Placental pericyte (primary cell): Measurements from ENCODE around the gene FRZB. TPM values are rescaled to one million over a fixed set of nuclear protein-coding genes. Genes with fewer than 3 reads are reported as not detected.

ENCODE experiments used
- small RNA-seq: library from RNA; depleted of rRNA; stranded (forward); fragments of <200 nt; gene quantifications from one replicate; pipeline ENCODE3, GENCODE V24; 2012; ENCODE audit warnings: low replicate concordance
- total RNA-seq: library from RNA; depleted of rRNA; stranded (reverse); fragments of >200 nt; gene quantifications from 2 replicates; pipeline ENCODE4 v1.2.3, GENCODE V29; 2012

Gene FRZB
- 0.14 and 0.66 TPM in 2 replicates for total RNA-seq

DNA sequence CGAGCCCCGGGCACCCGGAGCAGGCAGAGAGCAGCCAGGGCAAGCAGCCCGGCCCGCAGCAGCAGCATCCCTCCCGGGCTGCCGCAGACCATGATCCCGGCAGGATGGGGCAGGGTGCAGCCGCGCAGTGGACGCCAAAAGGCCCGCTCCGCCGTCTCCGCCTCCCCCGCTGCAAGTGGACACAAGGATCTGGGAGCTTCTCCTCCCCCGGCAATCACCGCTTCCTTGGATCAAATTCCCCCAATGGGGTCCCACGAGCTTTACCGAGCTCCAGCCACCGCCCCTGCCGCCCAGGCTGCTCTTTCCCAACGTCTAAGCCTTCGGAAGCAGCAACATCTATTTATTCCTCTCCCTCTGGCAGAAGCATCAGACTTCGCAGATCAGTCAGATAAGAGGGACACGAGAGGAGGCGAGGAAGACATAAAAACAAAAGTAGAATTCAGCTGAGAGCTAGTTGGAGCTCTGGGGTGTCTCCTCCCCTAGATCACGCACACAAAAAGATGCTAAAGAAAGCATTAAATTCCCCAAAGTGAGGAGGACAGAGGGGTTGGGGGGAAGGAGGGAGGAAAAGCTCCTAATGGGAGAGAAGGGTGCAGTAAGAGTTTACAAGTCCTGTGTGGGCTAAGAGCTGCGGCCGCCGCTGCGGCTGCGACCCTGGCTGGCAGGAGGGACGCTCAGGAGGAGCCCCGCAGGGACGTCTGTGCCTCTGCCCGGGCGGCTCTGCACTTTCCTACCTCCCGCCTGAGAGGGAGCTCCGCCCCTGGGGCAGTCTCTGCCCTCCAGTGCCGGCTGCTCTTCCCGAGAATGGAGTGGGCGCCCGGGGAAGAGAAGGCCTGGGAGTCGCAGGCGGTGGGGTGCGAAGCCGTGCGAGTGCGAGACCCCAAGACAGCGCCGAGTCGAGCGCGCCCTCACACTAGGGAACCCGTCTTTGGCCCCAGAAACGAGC is at the start of gene FRZB:
FRZB (minus strand) TSS at position 177 of the 946 bp plus-strand sequence; CDS start at position 92, 85 bp downstream.

Small RNA genes lying within 50 kb of the gene (small RNA-seq; reads per million reads assigned to genes)
- not detected for gene RF00019
- gene RNU6-1122P = not detected

Other genes with a start within 250 kb of the FRZB start
- 134 and 227 TPM in 2 replicates for gene DNAJC10, start 150.4 kb downstream of the FRZB start, total RNA-seq
- gene NCKAP1, start 171.8 kb upstream of the FRZB start, total RNA-seq = 111 and 185 TPM in 2 replicates
- gene DUSP19, start 212.1 kb upstream of the FRZB start, total RNA-seq = 0.88 and 2.9 TPM in 2 replicates